CD4-positive, alpha-beta T cell treated with Interleukin-1 beta for 1 hour (primary cell): ENCODE results near the gene DCTN4.
"Not testable (repeated sequence)": the region's sequence is repeated elsewhere in the genome, so short reads cannot be mapped to it uniquely, and the experiment has no call there.

Experiments
- DNase-seq, 2 donors: peaks; one replicate each; pipeline ENCODE4 v3.0.0-alpha.2; 2020 to 2022

DCTN4 gene

DNA sequence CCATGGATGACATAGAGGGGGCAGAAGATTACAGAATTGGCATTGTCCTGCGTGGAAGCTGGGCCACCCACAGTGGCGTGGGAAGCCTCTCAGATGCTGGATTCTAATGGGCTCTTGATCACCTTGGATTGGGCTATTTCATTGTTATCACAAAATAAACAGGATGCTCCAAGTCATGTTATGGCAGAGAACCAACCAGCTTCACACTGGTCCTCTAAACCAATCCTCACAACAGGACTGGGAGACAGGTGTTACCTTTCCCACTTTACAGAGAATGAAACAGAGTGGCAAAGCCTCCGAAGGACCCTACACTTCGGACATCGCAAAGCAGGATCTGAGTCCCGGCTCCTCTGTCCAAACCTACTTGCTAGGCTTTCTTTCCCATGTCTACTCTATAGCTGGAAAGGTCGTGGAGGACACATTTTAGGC, 19.3 kb upstream of the DCTN4 start:
- DNase-seq = no peak

GRCh38 chr5:150777685-150778084, 18.9 kb upstream of the DCTN4 start:
- DNase-seq = no peak

- DNase-seq = no peak
These were observed 15.3 kb upstream of the DCTN4 start for GRCh38 chr5:150774145-150774544.

DNA sequence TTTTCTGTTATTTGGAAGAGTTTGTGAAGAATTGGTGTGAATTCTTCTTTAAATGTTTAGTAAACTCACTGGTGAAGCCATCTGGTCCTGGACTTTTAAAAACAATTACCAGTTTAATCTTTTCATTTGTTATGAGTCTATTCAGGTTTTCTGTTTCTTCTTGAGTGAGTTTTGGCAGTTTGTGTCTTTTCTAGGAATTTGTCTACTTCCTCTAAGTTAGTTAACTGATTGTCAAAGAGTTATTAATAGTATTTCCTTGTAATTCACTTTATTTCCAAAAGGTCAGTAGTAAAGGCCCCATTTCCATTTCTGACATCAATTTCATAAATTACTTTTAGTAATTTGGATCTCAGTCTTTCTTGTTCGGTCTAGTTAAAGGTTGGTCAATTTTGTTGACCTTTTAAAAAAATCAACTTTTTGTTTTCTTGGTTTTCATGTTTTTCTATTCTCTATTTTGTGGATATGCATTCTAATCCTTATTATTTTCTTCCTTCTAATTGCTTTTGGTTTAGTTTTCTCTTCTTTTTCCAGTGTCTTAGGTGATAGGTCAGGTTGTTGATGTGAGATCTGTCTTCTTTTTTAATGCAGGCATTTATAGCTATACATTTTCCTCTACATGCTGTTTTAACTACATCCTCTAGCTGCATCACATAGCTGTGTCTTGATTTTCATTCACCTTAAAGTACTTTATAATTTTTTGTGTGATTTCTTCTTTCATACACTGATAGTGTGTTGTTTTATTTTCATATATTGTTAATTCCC, 12.4 kb upstream of the DCTN4 start:
- DNase-seq = no peak

DNA sequence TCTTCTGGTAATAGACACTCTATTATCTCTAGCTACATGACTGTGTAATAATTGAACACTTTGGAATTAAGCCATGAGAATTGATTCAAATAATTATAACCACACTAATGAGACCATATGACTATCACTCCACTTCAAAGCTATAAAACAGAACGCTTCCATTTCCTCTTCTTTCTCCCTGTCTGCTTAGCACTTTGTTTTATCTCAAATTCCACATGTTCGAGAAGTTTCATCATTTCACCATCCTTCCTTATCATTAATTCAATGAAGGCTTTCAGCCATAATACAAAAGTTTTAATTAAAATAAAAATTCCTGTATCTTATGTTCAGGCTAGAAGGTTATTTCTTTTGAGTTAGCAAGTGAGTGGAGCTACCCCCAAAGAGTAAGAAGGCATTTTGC, 7.4 kb upstream of the DCTN4 start:
- DNase-seq = no peak

DNA sequence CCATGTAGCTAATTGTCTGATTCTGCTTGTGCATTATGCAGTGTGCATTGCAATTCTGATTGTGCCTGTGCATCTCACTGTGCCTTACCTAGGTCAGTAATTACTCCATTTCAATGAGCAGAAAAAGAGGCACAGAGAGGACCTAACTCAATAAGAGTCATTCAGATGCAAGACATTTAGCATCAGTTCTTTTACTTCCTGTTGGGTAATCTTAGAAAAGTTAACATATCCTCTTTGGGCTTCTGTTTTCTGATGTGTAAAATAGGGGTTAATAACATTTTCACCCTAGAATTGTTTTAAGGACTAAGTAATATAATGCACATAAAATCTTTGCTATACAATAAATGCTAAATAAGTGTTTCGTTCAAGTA, 7.0 kb upstream of the DCTN4 start:
- no peak for DNase-seq

GRCh38 chr5:150765011-150765798, 6.4 kb upstream of the DCTN4 start:
- no peak for DNase-seq

DNA sequence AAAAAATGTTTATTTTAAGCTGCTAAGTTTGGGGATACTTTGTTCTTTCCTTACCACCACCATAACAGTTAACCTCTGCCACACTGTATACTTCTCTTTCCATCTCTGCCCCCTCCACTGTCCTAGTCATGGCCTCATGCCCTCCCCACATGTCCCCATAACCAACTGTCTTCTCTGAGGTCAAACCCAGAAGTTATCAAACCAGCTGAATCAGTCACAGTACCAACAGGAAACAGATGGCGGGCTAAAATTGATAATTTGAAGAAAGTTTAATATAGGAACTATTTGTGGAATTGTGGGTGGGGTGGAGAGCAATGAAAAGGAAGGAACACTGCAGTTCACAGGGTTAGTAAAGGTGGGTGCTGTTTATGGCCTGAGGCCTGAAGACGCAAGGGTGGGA, 5.7 kb upstream of the DCTN4 start:
- DNase-seq = no peak

DNA sequence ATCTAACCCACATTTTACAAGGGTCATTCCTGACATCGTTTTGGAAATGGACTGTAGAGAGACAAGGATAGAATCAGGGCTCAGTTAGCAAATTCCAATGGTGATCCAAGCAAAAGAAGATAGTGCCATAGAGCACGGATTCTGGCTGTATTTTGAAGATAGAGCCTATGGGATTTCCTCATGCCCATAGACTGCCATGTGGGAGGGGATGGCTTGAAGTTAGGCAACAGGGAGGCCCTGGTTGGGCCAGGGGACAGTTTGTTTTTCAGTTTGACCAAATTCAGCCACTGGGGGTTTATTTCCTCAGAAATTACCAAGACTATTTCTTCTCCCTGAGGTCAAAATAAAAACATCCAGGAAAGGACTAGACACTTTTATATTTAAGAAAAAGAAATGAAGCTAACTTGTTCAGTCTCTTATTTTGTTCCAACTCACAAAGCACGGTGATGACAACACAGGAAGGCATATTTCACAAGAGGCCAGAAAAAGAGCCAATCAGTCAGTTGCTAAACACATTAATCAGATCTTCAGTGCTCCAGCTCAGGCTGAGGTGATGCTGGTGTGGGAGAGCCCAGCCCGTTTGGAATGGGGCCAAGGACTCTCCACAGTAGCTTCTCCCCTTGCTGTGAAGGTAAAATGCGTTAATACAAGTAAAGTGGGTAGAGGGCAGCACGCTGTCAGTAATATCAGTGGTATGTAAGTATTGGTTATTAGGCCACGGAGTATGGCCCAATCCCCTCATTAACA, 4.4 kb upstream of the DCTN4 start:
- DNase-seq = peak in 1 of 2 donors; percentile 61

DNA sequence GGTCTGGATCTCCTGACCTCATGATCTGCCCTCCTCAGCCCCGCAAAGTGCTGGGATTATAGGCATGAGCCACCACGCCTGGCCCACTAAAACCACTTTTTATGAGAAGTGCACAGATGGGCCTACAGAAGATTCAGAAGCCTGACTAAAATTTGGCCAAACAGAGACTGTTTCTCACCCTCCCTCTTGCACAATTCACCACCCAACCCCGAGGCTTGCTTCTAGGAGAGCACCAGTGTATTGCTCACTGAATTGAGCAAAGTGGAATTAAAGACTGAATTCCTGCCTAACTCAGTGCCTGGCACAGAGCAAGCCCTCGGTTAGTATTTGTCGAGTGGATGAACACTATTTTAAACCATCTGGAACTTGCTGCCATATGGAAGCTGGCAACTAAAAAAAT, 3.4 kb upstream of the DCTN4 start:
- peak in 1 of 2 donors; percentile 51 for DNase-seq

- no peak for DNase-seq
These were observed 442 bp upstream of the DCTN4 start for GRCh38 chr5:150759334-150759583.

DNA sequence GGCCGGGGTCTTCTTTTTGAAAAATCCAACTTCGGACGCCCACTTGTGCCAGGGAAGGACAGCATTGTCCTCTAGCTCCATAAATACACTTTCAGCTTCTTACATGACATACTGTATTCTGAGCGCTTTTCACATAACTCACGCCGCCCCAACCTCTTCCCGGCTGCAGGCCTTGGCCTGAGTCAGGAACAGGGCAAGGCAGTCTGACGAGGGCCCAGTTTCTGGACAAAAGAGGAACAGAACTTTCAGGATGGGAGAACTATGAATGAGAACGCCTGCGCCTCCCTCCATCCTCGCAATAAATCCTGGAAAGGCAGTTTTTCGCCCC, 650 bp downstream of the DCTN4 start:
- no peak for DNase-seq

DNA sequence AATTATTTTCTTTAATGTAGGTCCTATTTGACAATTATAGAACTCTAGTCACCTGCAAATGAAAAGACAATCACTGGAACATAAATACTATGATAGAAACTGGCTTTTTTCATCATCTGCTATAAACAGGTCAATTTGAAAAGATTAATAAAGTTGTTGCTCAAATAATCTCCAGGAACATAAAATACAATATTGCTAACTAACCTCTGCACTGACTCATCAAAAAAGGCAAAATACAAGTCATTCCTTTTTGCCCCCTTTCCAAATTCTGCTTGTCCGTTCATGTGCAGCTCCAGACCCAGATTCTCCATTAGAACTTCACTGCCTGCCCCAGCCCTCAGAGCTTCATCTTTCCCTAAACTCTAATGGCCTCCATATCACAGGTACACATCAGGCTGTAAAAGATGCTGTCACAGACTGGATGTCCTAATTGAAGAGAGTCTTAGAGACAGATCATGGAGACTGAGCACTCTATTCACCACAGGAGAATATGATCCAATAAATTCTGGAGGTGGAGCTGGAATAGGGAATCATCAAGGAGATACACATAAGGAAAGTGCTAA, 1.6 kb downstream of the DCTN4 start:
- DNase-seq = no peak

GRCh38 chr5:150753863-150754262, 5.0 kb downstream of the DCTN4 start:
- DNase-seq = no peak

GRCh38 chr5:150753463-150753862, 5.4 kb downstream of the DCTN4 start:
- DNase-seq = no peak

DNA sequence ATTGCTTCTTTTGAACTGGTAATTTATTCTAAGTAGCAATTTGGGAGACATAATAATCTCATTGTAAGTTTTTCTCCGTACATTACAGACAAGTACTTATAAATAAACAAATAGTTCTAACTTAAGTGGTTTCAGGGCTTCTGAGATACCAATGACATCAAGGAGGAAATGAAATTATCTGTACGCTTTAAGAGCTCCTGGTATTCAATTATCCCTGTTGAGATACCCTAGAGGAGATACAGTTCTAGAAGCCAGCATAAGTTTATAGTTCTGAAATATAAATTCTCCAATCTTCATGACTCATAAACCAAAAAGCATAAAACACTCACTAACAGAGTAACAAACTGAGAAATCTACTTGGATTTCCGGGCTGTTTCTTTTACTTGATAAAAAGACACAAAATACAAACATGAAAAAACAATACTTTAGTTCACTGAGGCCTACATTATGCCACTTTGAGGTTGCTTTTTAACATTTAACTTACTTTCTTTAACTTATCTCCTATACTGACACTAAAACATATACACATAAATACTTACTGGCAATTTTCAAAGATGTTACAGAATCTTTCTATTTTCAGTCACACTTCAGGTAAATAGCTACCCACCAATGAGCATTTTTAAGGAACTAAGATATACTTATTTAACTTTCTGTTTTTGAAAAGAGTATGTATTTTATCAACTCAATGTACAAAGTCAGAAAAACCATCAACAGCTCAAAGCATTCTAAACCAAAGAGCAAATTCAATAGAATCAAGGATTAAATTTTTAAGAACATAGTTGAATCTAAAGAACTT, 7.5 kb downstream of the DCTN4 start:
- no peak for DNase-seq

GRCh38 chr5:150750469-150750868, 8.3 kb downstream of the DCTN4 start:
- DNase-seq = no peak

- DNase-seq = not testable (repeated sequence)
These were observed 15.7 kb downstream of the DCTN4 start for GRCh38 chr5:150743142-150743488.

DNA sequence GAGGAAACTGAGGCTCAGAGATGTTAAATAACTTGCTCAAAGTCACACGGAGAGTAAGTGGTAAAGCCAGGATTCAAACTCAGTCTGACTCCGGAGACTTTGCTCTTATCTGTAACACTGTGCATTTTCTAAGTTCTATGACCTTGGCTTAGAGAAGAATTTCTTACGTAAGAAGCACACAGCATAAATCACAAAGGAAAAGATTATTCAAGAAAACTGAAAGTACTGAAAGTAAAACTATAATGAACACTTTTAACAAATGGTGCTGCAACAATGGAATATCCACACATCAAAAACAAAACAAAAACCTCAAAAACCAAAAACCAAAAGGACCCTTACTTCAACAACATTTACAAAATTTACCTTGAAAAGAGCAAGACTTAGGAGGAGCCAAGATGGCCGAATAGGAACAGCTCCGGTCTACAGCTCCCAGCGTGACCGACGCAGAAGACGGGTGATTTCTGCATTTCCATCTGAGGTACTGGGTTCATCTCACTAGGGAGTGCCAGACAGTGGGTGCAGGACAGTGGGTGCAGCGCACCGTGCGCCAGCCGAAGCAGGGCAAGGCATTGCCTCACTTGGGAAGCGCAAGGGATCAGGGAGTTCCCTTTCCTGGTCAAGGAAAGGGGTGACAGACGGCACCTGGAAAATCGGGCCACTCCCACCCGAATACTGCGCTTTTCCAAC, 16.2 kb downstream of the DCTN4 start:
- not testable (repeated sequence) for DNase-seq

DNA sequence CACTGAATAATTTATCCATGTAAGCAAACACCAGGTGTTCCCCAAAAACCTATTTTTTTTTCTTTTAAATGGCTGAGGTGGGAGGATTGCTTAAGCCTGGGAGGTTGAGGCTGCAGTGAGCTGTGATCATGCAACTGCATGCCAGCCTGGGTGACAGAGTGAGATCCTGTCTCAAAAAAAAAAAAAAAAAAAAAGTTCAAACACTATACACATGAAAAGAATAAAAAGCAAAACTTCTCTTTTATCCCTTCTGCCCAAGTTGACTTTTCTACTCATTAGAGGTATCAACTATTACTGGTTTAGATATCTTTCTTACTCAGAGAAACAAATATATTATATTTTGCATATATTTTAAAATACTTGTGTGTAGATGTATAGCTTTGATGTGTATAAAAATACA, 17.8 kb downstream of the DCTN4 start:
- no peak for DNase-seq

GRCh38 chr5:150738862-150739261, 20.0 kb downstream of the DCTN4 start:
- no peak for DNase-seq

GRCh38 chr5:150734579-150735384, 24.0 kb downstream of the DCTN4 start:
- peak in 1 of 2 donors; percentile 49 for DNase-seq
